Stimulated activated CD4-positive, alpha-beta T cell treated with anti-CD3 and anti-CD28 coated beads, Interleukin-1b, Interleukin-23, amount 100 ng/mL, for 24 hours (primary cell): ENCODE data around the gene C1orf232.

Experiments
- DNase-seq, 4 experiments: peaks; one replicate each; pipeline ENCODE4 v3.0.0-alpha.2; 2020; ENCODE audit warnings: low read depth in 4 of 4, low spot score in 1 of 4

Gene C1orf232

DNA sequence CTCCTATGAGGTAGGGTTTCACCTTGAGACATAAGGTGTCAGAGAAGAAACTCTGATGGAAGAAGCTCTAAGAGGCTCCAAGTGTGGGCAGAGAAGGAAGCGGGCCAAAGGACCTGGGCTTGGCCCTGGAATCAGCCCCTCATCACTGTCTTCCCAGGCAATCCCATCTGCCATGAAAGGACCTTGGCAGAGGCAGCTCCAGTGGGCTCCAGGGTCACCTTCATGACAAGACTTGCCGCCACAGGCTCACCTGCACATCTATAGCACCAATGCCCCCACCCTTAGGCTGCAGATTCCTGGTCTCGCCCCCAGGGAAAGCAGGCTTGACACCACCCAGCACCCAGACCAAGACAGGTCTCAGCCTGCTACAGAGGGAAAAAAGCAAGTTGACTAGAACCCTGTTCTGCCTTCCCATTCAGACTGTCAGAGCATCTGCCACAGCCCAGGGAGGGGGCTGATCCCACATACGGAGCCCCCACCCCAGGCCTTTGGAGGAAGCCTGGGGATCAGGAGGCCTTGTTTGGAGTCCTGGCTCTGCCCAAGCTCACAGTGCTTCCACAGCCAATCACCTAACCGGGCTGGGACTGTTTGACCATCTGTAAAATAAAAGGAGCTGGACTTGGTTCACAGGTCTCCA, 10.4 kb downstream of the C1orf232 start:
- no peak for DNase-seq

GRCh38 chr1:26156285-26157038, 12.3 kb downstream of the C1orf232 start:
- no peak for DNase-seq

GRCh38 chr1:26155370-26156284, 13.1 kb downstream of the C1orf232 start:
- DNase-seq: no peak

DNA sequence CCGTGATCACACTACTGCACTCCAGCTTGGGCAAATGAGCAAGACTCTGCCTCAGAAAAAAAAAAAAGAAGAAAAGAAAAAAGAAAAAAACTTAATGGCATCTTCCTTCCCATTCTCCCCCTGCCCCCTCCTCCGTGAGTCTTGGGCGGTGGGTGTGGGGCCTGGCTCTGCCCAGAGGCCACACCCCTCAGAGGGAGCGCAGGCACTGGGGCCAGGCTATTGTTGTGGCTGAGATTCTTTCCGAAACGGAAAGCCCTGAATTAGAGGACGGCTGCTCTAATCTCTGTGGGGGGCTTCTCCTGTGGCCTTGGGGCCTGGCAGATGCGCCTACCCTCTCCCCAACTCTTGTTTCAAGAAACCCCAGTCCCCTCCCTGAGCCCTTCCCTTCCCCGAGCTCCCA, 14.0 kb downstream of the C1orf232 start:
- DNase-seq: no peak

GRCh38 chr1:26153966-26154532, 14.7 kb downstream of the C1orf232 start:
- no peak for DNase-seq

DNA sequence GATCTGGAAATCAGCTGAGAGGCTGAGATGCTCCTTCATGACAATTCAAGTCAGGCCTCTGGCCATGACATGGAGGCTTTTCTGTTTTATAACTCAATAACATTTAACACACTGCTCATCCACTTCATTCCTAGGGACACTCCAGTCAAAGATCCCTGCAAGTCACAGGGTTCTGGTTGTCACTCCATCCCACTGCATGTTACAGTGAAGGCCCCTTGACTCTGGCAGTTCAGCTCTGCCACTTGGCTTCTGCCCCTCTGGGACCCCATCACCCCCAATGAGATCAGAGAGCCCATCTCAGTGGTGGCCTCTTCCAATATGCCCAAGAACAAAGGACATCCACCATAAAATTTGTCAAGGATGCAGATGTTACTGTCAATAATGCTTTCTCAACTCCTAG, 19.9 kb downstream of the C1orf232 start:
- DNase-seq: no peak

DNA sequence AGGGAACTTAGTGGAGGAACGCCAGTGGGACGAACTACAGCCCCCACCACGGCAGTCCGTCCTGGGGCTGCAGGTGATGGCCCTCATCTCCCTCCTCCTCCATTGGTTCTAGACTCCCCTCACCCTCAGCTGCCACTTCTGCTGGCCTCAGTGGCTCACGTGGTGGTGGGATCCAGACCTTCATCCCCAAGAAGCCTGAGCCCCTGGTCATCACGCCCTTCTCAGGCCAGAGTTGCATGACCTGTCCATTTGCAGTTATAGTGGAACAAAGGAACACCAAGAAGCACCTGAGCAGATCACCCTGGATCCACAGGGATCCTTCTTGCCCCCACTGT, 22.8 kb downstream of the C1orf232 start:
- no peak for DNase-seq

DNA sequence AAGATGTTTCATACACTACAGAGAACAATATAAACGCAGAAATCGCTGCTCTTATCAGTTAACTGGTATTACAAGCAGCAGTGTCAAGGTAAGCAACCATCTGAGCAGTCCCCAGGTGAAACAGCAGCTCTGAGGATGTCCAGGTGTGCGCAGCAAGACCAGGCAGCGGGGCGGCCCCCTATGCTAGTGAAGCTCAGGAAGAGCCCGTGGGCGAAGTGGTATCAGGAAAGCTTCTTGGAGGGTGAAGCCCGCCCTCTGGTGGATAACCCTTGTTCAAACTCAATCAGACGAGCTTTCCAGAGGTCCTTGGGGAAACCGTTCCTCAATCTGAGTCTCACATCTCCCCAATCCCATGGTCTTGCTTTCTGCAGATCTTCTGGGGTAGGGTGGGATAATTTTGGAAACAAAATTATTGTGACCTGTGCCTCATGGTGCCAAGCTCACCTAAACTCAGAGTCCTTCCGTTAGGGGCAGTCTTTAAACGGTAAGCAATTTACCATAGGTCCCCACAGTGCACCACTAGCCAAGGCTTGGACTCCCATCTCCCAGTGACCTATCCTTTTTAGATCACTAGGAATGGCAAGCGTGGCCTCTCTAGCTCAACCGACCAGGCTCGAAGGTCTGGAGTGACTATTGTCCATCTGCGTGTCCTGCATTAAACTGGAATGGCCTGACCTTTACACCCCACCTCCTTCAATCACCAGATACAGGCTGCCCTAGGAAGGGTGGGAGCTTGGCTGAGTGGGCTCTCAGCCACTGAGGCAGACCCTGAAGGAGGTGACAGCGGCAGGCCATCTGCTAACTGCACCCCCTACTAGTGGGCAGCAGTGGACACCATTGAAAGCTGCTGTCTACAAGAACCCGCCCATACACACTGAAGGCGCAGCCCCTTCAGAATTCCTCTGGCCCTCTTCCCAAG, 23.5 kb downstream of the C1orf232 start:
- peak; percentile 40 to 66 (median 54) for DNase-seq

GRCh38 chr1:26142159-26142558, 26.6 kb downstream of the C1orf232 start:
- DNase-seq: no peak

- DNase-seq: no peak
Measured at GRCh38 chr1:26138974-26139558, 29.7 kb downstream of the C1orf232 start.

- no peak for DNase-seq
Measured at GRCh38 chr1:26134466-26134865, 34.3 kb downstream of the C1orf232 start.

DNA sequence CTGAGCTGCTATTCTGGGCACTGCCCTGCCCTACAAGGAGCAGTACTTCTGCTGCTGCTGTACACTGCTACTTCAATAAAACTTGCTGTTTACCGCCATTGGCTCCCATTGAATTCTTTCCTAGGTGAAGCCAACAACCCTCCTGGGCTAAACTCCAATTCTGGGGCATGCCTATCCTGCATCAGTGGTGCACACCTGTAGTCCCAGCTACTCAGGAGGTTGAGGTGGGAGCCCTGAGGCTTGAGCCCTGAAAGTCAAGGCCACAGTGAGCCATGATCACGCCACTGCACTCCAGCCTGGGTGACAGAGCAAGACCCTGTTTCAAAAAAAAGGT, 36.0 kb downstream of the C1orf232 start:
- no peak for DNase-seq

GRCh38 chr1:26132128-26132833, 36.5 kb downstream of the C1orf232 start:
- DNase-seq: no peak

- DNase-seq: no peak
Measured at GRCh38 chr1:26130695-26131094, 38.1 kb downstream of the C1orf232 start.

GRCh38 chr1:26129778-26130177, 39.0 kb downstream of the C1orf232 start:
- no peak for DNase-seq

- DNase-seq: no peak
Measured at GRCh38 chr1:26127235-26128163, 41.3 kb downstream of the C1orf232 start.

DNA sequence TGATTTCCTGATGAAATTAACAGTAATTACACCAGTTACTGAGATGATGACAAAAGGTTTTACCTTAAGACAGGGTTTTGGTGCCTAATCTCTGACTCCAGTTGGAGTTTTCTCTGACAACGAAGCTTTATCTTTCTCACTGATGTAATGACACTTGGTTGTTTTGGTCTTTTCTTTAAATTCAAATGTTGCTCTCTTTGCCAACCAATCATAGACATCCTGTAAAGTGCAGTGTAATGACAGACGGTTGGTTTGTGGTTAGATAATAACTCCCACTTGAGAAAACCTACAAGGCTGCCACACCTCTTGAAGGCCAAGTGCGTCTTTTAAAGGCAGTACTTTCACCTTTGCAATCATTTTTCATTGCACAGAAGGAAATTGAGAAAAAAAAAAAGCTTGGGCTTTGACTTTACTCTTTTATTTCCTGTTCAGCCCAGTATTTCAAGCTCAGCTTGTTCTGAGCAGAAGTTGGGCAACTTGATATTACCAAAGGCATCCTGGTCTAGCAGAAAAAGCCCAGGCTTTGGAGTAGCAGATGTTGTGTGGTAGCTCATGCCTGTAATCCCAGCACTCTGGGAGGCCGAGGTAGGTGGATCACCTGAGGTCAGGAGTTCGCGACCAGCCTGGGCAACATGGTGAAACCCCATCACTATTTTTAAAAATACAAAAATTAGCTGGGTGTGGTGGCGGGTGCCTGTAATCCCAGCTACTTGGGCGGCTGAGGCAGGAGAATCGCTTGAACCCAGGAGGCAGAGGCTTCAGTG, 42.3 kb downstream of the C1orf232 start:
- DNase-seq: peak in 1 of 4 experiments; percentile 3

GRCh38 chr1:26125946-26126320, 42.8 kb downstream of the C1orf232 start:
- no peak for DNase-seq
